Measurements from ENCODE around the gene CLDN17.

The CLDN17 gene, protein sequence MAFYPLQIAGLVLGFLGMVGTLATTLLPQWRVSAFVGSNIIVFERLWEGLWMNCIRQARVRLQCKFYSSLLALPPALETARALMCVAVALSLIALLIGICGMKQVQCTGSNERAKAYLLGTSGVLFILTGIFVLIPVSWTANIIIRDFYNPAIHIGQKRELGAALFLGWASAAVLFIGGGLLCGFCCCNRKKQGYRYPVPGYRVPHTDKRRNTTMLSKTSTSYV

DNA sequence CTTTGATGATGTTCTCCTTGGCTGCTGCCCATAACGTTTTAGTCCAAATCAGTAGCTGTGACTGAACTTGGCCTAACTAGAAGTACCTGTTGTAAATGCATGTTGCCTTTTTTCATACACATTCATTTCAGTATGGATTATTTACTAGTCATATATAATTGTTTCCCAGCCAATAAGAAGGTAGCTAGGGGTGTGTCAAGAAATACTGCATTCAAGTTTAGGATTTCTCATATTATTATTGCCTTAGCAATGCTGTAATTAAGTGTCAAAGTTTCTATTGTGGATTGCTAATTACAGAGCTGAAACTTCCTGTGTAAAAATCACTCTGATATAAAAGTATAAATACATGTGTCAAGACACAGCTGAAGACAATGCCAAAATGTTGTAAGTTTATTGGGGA lies at the start of gene CLDN17:
Gene CLDN17 (minus strand): TSS at position 101 of the 400 bp plus-strand sequence. CDS start 188 bp downstream, outside the sequence.
- no peak for DNase-seq

DNA sequence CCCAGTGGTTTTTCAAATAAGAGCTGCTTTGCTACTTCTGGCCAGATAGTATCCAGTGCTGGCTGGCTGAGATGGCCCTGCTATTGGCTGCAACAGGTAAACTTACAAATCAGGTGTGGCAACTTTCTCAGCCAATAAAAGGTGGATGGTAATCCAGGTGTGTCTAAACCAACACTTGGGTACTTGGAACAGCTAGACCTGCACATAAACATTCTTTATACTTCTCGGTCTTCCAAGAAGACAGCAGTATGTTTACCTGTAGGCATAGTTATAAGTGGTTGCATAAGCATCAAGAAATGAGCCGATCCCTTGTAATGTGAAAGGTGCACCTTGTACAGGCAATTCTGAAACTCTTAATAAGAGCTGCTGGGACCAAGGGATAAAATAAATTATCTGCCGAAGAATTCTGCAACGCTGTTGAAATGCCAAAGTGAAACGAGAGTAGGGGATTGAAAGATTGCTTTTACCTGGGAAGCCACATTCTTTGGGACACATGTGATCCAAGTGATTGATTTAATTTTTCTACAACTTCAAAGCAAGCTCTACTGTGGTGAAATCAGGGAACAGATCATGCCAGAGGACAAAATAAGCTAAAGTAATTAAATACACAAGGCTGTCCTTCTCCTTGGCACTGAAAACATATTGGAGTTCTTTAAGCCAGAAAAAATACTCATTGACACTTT lies 49.6 kb upstream of the CLDN17 start, which contains the start of gene CLDN8:
Gene CLDN8 (minus strand): TSS at position 57 of the 683 bp plus-strand sequence. CDS start 172 bp downstream, outside the sequence.
- no peak for DNase-seq

DNA sequence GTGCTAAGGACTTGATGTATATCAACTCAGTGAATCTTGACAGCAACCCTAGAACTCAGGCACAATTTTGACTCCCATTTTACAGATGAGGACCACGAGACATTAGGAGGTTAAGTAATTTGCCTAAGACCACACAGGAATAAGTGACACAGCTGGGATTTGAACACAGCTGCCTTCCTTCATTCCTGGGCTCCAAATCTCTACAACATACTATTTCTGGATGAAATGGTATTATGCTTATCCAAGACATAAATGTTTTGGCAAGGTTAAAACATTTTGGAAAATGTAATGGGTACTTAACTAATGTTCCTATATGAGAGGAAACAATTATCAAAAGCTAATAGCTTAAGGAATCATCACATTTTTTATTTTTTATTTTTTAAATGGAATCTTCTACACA lies 44.5 kb upstream of the CLDN17 start:
- DNase-seq: no peak

DNA sequence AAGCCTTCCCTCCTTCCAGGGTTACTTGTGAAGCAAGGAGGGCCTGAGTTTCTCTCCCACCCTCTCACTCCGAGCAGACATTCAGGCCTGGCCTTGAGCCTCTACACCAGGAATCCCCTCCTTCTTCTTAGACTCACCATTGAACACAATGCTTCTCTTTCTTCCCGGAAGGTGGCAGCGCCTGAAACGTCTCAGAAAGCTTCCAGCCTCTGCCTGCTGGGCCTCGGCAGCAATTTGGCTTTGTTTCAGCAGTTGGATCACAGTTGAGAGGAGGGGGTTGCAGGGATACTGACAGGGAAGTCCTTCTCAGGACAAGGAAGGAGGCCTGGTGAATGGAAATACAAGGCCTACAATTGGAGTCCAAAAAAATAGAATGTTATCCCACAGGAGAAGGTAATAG lies 43.0 kb upstream of the CLDN17 start:
- no peak for DNase-seq

DNA sequence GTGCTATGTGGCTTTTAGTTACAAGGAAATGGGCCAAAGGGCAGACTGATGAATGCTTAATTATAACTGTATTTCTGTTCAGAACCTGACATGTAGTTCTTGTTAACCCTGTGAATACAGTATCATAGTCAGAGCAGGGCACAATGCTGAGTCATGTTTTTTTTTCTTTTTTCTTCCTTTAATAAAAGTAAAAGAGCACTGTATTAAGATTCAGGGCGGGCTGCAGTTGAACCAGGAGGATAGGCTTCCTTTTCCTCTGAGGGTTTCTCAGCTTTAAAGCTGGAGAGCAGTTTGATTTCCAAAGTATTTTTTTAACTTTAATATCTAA lies 40.6 kb upstream of the CLDN17 start:
- no peak for DNase-seq

DNA sequence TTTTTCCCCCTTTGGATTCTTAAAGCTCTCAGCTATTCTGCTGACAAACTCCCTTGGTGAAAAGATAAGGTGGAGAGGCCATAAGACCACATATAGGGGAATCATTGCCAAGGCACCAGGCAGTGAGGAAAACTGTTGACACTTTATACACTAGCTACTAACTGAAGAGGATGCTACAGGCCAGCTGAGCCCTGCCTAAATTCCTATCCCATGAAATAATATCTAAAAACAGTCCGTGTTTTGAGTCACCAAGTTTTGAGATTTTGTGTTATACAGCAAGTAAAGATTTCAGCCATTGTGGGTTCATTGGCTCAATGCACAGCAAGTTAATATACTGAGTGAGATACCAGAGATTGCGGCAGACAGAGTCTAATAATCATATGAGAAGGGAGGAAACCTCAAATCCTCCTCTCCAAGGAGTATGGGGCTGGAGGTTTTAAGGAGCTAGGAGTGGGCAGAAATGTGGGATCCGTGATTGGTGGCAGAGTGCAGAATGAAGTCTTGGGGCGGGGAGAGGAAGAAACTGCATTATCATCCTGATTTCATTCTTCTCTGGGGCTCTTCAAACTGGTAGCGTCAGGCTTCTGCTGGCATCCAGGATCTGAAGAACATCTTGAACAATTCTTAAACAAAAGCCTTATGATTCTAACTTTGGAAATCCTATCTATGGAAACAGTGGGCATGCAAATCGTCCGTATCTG lies 40.1 kb upstream of the CLDN17 start:
- no peak for DNase-seq

DNA sequence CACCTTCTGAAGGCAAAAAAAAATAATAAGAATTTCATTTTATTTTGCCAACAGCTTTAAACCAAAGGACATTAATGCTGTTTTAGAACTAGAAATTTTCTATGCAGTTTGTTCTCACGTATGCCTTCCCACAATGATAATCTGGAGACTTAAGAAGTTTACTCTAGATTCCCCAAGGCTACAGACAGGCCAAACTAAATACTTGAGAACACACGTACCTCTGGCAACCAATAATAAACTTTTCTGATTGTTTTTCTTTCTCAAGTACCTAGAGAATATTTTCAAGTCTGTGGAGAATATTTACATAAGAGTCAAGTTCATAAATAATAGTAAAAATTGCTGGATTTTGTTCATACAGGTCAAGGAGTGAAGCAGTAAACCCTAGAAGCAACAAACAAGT lies 33.4 kb upstream of the CLDN17 start:
- no peak for DNase-seq

DNA sequence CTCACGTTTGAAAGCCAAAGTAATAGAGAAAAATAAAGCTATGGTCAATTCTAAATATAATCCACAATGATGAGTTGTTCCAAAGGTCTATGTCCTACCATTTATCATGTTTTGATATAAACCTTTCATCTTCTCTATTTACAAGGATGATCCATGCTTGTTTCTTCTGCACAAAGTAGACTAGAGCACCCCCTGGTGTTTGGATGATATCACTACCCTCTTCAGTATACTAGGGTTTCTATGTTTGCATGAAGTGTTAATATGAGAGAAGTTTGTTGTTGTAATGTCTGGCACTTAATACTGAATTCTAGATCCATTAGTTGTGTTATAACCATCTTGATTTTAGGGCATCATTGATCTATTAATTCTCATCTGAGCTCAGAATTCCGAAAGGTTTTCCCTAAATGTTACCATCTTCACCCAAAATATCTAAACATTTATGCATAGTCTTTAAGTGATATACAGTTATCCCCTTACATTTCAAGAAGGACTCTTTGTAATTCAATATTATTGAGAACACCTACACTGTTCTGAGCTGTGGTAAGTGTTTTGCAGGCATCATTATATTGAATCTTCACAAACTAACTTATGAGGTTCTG lies 28.2 kb upstream of the CLDN17 start:
- peak; percentile 47 for DNase-seq

DNA sequence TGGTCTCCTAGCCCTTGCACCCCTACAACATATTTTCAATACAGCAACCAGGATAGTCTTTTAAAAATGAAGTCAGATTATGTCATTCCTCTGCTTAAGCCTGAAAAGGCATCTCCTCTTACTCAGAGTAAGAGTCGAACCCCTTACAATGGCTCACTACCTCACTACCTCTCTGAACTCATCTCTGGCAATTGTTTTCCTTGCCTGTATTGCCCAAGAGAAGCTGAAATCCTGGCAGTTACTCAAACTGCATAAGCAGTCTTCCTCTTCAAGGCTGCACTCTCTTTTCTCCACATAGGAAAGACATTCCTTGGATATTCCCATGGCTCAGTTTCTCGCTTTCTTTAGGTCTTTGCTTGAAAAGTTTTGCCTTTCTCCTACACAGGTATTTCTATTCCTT lies 26.6 kb upstream of the CLDN17 start:
- DNase-seq: no peak

DNA sequence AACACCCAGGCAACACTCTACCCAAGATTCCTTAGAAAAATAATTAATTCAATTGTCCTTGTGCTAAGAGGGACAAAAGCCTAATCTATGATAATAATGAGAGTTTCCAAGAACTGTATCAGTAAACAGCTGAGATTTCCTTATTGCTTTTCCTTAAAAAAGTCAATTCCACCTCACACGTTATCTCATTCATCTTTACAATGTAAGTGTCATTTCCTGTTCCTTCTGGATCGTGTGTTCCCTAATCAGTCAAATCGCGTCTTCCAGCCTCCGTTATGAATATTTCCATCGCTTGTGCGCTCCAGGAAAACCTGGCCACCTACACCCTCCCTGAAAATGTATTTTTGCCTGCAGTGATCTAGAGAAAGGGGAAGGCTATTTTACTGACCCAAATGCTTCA lies 23.9 kb upstream of the CLDN17 start:
- DNase-seq: no peak

DNA sequence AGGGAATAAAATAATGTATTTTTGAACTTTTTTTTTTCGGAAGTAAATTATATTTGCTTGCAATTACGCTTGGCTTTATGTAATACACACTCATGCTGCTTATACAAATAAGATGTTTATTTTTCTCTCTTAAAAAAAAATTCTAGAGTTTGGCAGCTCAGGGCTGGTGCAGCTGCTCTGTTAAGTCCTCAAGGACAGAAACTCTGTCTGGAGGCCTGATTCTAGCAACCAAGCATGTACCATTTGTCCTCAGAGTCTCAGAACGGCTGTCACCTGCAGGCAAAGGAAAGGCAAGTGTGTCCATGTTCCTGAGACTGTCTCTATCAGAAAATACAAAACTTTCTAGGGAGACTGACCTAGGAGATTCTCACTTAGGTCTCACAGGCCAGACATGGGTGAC lies 23.2 kb upstream of the CLDN17 start:
- peak; percentile 15 for DNase-seq

DNA sequence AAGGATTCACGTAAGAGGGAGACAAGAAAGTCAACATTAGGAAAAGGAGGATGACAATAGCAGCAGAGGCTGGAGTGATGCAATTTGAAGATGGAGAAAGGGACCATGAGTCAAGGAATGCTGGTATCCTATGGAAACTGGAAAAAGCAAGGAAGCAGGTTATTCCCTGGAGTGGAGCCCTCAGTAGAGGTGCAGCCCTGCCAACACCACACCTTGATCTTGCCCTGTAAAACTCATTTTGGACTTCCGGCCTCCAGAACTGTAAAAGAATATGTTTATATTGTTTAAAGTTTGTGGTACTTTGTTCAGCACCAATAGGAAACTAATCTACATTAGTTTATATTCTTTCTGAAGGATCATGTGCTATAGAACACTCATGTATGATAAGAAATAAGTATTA lies 19.6 kb upstream of the CLDN17 start:
- no peak for DNase-seq

DNA sequence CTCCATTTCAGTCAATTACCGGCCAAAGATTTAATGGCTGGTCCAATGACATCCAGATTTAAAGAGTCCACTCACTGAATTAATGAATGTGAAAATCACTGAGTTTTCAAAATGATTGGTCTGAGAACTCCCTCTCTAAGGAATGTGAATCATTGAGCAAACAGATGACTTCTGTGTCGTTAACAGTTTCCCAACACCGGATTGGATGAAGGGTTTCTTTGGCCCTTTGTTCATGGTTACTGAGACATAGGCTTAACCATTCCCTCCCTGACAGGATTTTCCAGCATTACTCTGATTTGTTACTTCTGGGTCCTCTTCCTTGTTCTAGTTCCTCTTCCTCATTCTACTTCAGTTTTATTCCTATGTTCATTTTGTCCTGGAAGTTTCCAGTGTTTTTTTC lies 1.5 kb upstream of the CLDN17 start:
- no peak for DNase-seq

DNA sequence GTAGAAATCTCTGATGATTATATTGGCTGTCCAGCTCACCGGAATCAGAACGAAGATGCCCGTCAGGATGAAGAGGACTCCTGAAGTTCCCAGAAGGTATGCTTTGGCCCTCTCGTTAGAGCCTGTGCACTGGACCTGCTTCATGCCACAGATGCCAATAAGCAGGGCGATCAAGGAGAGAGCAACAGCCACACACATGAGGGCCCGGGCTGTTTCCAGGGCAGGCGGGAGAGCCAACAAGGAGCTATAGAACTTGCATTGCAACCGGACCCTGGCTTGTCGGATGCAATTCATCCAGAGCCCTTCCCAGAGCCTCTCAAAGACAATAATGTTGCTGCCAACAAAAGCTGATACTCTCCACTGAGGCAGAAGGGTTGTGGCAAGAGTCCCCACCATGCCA lies 434 bp downstream of the CLDN17 start:
- DNase-seq: no peak

DNA sequence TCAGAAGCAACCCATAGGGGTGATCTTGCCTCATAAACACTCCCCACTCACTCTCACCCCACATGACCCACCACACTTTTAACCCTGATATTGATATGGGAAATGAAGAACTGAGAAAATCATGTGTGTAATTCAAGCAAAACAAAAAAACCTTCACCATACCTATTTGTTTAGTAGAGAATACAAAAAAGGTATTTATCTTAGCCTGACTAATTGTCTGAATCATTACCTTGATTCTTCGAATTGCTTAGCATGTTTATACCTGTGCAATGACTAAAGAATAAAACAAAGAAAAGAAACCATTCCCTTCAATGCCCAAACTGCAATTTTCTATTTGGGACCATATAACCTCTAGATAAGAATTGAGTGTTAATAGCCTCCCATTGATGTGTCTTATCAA lies 1.8 kb downstream of the CLDN17 start:
- DNase-seq: no peak

DNA sequence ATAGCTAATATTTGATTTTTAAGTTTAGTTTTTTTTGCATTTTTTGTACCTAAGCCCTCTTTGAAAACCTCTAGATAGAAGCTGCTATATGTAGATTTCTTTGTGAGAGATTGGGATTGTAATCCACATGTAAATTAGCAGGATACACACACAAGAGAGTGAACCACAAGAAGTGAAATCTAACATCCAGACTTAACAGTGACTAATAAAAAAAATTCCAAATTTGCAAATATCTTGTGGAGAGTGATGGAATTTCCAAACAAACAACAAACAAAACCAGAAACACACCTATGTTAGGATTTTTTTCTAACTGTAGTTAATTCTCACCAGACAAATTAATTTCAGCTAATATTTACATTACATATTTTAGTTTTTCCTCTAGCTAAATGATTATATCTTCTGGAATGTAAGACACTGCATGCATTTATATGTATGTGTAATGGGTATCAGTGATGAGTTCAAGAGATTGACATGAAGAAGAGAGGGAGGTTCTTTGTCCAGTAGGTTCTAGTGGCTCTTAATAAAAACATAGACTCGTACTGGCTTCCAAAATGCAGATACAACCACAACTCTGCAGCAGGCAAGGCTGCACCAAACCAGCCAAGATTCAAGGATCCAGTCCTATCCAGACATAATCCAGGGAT lies 12.8 kb downstream of the CLDN17 start:
- DNase-seq: no peak

DNA sequence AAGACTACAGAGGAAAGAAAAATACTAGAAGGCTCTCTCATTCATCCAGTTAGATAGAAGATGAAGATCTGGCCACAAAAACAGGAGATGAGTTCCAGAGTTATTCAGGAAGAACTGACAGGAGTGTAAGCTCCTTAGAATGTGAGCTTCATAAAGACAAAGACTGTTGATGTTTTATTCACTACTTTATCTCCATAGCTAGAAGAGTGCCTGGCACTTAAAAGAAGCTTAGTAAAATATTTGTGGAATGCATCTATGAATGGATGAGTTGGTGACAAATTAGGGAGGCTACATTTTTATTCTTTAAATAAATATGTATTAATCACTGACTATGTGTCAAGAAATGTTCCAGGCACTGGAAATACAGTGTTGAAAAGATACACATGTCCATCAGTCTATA lies 13.8 kb downstream of the CLDN17 start:
- no peak for DNase-seq

DNA sequence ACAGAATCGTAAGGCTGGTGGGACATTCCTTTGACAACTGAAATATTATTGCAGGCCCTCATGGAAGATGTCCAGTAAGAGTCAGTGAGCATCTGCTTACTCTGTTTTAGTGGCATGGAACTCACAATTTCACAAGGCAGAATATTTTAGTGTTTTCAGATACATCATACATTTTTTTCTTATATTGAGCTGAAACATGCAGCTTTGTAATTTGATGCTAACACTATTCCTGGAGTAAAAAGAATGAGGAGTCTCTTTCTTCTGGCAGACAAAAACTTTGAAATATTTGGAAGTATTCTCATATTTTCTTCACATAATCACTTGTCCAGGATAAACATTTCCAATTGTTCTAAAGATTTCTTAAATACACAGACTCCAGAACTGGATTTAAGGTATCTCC lies 17.7 kb downstream of the CLDN17 start:
- no peak for DNase-seq

DNA sequence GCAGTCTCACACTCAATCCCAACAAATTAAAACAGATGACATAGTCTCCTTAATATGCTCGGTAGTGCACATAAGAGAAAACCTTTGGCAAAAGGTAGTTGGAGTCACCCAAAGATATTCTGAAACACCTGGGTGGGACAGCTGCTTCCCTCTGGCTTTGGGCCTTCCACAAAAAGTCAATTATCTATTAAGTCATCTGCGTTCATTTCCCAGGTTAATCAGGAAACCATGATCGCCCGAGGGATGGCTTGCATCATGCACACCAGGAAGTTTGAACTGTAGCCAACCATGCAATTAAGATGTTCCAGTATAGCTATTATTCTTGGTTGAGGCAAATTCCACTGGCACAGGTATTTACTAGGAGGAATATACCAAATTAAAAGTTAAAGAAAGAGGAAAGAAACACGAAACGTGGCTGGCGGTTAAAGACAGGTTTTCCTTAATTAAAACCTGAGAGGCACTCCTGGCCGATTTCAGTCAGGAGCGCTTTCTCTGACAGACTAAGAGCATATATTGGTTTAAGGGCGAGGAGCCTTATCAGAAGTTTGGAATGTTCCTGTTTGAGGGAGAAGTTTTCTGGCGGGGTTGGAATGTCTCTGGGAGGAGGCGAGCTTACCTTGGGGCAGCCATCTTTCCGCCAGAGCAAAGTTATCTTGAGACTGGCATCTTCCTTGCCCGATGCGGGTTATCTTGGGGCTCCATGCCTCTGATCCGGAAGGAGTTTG lies 19.9 kb downstream of the CLDN17 start:
- DNase-seq: no peak

DNA sequence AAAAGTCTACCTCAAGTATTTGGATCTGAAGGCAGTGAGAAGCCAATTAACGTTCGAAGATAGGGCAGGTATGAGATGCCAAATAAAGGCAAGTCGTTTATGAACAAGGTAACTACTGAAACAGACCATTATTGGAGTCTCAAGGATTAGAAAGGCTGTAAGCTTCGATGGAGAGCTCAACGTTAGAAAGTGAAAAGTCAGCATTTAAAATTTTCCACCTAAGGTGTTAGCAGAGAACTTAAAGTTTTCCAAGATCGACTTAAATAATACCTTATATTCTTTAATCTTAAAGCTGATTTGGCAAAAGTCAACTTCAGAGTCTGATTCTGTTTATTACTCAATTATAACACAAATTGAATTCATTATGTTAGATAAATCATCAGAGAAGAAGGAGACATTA lies 28.1 kb downstream of the CLDN17 start:
- DNase-seq: no peak

DNA sequence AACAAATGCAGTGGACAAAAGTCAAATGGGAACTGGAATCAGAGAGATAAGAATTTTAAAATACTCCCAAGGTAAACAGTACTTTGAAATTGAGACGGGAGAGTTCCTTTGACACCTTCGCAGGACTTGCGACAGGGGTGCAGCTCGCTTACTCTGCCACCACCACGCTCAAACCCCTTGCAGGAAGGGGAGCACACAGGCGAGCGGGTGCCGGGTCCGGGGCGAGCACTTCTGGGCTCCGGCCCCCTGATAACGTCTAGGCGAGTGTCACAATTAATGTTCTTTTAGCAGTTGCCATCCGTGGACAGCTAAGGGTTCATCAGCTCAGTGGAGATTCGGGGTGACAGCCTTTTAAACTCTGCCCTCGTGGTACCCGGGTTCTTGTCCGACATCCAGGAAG lies 37.4 kb downstream of the CLDN17 start:
- no peak for DNase-seq

DNA sequence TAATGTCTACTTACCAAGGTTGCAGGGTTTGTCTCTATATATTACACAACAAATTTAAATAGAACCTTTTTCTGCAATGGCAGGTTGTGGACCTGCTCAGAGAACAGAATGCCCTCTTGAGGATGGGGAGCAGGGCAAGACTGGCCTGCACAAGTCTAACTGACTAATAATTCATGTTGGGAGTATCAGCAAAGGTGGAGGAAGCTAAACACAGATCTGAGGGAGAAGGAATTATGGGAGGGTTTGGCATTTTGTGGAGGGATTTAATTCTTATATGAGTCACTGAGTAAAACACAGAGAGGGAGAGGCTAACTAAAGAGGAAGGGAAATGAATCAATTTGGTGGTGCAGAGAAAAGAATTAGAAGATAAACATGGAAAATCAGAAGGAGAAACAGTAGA lies 40.0 kb downstream of the CLDN17 start:
- no peak for DNase-seq

DNA sequence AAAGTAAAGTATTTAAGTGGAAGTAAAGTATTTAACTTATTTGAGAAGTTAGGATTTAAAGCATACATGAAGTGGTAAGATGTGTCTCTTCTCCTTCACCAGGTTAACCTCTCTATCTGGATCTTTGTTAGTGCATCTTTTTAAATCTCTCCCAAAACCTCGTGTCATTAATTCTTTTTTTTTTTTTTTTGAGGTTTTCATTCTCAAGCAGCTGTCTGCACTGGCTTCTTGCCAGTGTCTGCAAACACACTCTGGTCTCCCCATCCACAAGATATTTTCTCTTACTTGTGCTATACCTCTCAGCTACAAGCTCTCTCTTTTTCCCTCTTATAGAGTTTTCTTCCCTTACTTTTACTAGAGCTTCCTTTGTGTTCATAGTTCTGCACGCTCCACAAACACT lies 49.0 kb downstream of the CLDN17 start:
- no peak for DNase-seq
